NCI-H1048 (cell line): ENCODE measurements around the gene DPP4.
"Not testable (repeated sequence)": the region's sequence is repeated elsewhere in the genome, so short reads cannot be mapped to it uniquely, and the experiment has no call there.

Experiments used
- DNase-seq: peaks from one replicate; lab custom pipeline; 2025; lab: John Stamatoyannopoulos, UW

The DPP4 gene

GRCh38 chr2:161955211-161955610 is 118.8 kb downstream of the DPP4 start:
- DNase-seq = no peak

GRCh38 chr2:161954103-161954502 is 119.9 kb downstream of the DPP4 start:
- no peak for DNase-seq

GRCh38 chr2:161953367-161953766 is 120.6 kb downstream of the DPP4 start:
- DNase-seq = not testable (repeated sequence)

- no peak for DNase-seq
Measured at GRCh38 chr2:161952783-161953191, 121.2 kb downstream of the DPP4 start.

- DNase-seq = no peak
Measured at GRCh38 chr2:161947836-161948235, 126.2 kb downstream of the DPP4 start.

- no peak for DNase-seq
Measured at GRCh38 chr2:161947406-161947805, 126.6 kb downstream of the DPP4 start.

- no peak for DNase-seq
Measured at GRCh38 chr2:161946489-161947107, 127.4 kb downstream of the DPP4 start.

- no peak for DNase-seq
Measured at GRCh38 chr2:161943011-161943410, 131.0 kb downstream of the DPP4 start.
